PC-3 (cell line): Measurements from ENCODE around the gene HIBADH. TPM values are rescaled to one million over a fixed set of nuclear protein-coding genes. Genes with fewer than 3 reads are reported as not detected.

Experiments
- ATAC-seq: fragments of 200-7000 bp; cut with Tn5 transposase; 2 replicates; pipeline ENCODE4 v1.9.1; 2020; ENCODE audit warnings: mild to moderate bottlenecking, moderate library complexity
- BruUV-seq: library from RNA; stranded (reverse); fragments of 400-500 nt; replicated peaks from 2 replicates; lab custom pipeline; 2021; lab: Mats Ljungman, UMichigan
- CTCF ChIA-PET: fragments of 300-600 bp; sonication (Branson Sonifier 250); formaldehyde crosslinking; loops from one replicate; lab custom pipeline; 2022; ENCODE audit warnings: antibody characterized with exemption; lab: Charles Lee
- POLR2A ChIA-PET: fragments of 300-600 bp; sonication (Branson Sonifier 250); formaldehyde crosslinking; loops from one replicate; lab custom pipeline; 2022; ENCODE audit warnings: antibody characterized with exemption; ENCODE audit not compliant: unreplicated experiment; lab: Charles Lee
- DNase-seq: peaks from one replicate; pipeline ENCODE4 v3.0.0-alpha.2; 2015
- H2AFZ ChIP-seq: fragments of 300-600 bp; sonication (generic); 2 replicates; pipeline ENCODE4 v1.6.0; 2016; ENCODE audit warnings: antibody characterized with exemption, low read length
- H3F3A ChIP-seq: fragments of 300-600 bp; sonication (generic); one replicate; pipeline ENCODE4 v1.6.0; 2017; ENCODE audit warnings: antibody characterized with exemption, low read length, control low read depth, mild to moderate bottlenecking; ENCODE audit not compliant: unreplicated experiment
- H3K27ac ChIP-seq: fragments of 300-600 bp; sonication (generic); 2 replicates; pipeline ENCODE4 v1.5.1; 2016; ENCODE audit warnings: mild to moderate bottlenecking, low read length
- H3K27me3 ChIP-seq: fragments of 300-600 bp; sonication (generic); 2 replicates; pipeline ENCODE4 v1.6.1; 2016; ENCODE audit warnings: low read length, mixed read lengths
- H3K36me3 ChIP-seq: fragments of 300-600 bp; sonication (generic); 2 replicates; pipeline ENCODE4 v1.6.1; 2016; ENCODE audit warnings: low read depth, mixed run types, low read length, mixed read lengths
- H3K4me1 ChIP-seq: fragments of 300-600 bp; sonication (generic); 2 replicates; pipeline ENCODE4 v1.5.1; 2016; ENCODE audit warnings: low read length; ENCODE audit not compliant: insufficient read depth
- H3K4me2 ChIP-seq: fragments of 300-600 bp; sonication (generic); 2 replicates; pipeline ENCODE4 v1.6.0; 2016; ENCODE audit warnings: low read length
- H3K4me3 ChIP-seq: fragments of 300-600 bp; sonication (generic); 2 replicates; pipeline ENCODE4 v1.5.1; 2016; ENCODE audit warnings: mild to moderate bottlenecking, low read length, mixed read lengths
- H3K79me2 ChIP-seq: fragments of 300-600 bp; sonication (generic); 2 replicates; pipeline ENCODE4 v1.6.1; 2017; ENCODE audit warnings: low read length, mixed read lengths
- H3K9ac ChIP-seq: fragments of 300-600 bp; sonication (generic); 2 replicates; pipeline ENCODE4 v1.6.0; 2016; ENCODE audit warnings: mild to moderate bottlenecking, low read length
- H3K9me2 ChIP-seq: fragments of 300-600 bp; sonication (generic); replicated peaks from 2 replicates; pipeline ENCODE4 v1.6.1; 2016; ENCODE audit warnings: mixed run types, low read length, mixed read lengths
- H3K9me3 ChIP-seq: fragments of 300-600 bp; sonication (generic); 2 replicates; pipeline ENCODE4 v1.6.1; 2016; ENCODE audit warnings: low read length, mixed read lengths
- H4K20me1 ChIP-seq: fragments of 300-600 bp; sonication (generic); 2 replicates; pipeline ENCODE4 v1.6.1; 2016; ENCODE audit warnings: low read length, mixed read lengths
- CTCF ChIP-seq: fragments of 300-600 bp; sonication (generic); conservative IDR thresholded peaks from 2 replicates; pipeline ENCODE4 v1.5.1; 2017; ENCODE audit warnings: antibody characterized with exemption, low read depth, mild to moderate bottlenecking, low read length
- EZH2 ChIP-seq: fragments of 300-600 bp; sonication (generic); IDR thresholded peaks from one replicate; pipeline ENCODE4 v1.6.1; 2017; ENCODE audit warnings: antibody characterized with exemption, mild to moderate bottlenecking, low read length; ENCODE audit not compliant: unreplicated experiment
- EZH2phosphoT487 ChIP-seq: fragments of 300-600 bp; sonication (generic); IDR thresholded peaks from 2 replicates; pipeline ENCODE4 v1.6.1; 2018; ENCODE audit warnings: mild to moderate bottlenecking, antibody characterized with exemption, low read length, borderline replicate concordance
- intact Hi-C: fragments of 100-400 bp; cut with micrococcal nuclease; formaldehyde crosslinking; loops from 2 replicates; pipeline ENCODE4 v1.9.0; 2023
- total RNA-seq: library from RNA; depleted of rRNA; stranded (reverse); fragments of >200 nt; gene quantifications from 2 replicates; pipeline ENCODE4 v1.2.3, GENCODE V29; 2014

The HIBADH gene
- total RNA-seq, 1 experiment from 2014 or later: 45.8 TPM

- no peaks in the 10 kb centered on the region for H3K36me3 ChIP-seq
- no TSS peak for BruUV-seq
- H3K4me3 ChIP-seq: no peak overlapping the region
- H3K79me2 ChIP-seq: peaks cover 6% of the 10 kb centered on the region
- H3F3A ChIP-seq: no peaks in the 10 kb centered on the region
- H3K27ac ChIP-seq: no peak overlapping the region
- DNase-seq: no peak
- peaks cover 37% of the 10 kb centered on the region for H3K4me1 ChIP-seq
- H2AFZ ChIP-seq: no peak overlapping the region
- H3K4me2 ChIP-seq: no peak overlapping the region
- TF ChIP-seq EZH2 (no peak), CTCF (no peak), EZH2phosphoT487 (no peak)
- CTCF ChIA-PET: interaction anchor here (0.6 kb wide), 1 partner anchor 79 kb away, joined by 12 read pairs; no protein-coding TSS in a partner anchor
- no peaks in the 10 kb centered on the region for H3K9me3 ChIP-seq
- ATAC-seq: no peak
- POLR2A ChIA-PET: no interaction called here
- intact Hi-C loops: loop anchor here (5.0 to 10.0 kb wide), 2 partner anchors 136 to 173 kb away; partner anchors contain the start of gene TAX1BP1
- no peak overlapping the region for H3K9ac ChIP-seq
- H4K20me1 ChIP-seq: no peaks in the 10 kb centered on the region
- no peaks in the 10 kb centered on the region for H3K27me3 ChIP-seq
- H3K9me2 ChIP-seq: no peaks in the 10 kb centered on the region
Measured at GRCh38 chr7:27608776-27609495, 53.7 kb downstream of the HIBADH start.

- peak overlapping the region; percentile 91 for H3K27ac ChIP-seq
- no peak for ATAC-seq
- peaks cover 9% of the 10 kb centered on the region for H3K79me2 ChIP-seq
Measured at GRCh38 chr7:27607210-27607606, 55.5 kb downstream of the HIBADH start.

More at GRCh38 chr7:27607210-27607606, 55.5 kb downstream of the HIBADH start:
- Histone ChIP-seq H2AFZ (no peak overlapping the region), H3K36me3 (no peaks in the 10 kb centered on the region), H3K4me1 (peaks cover 37% of the 10 kb centered on the region), H3K4me3 (no peak overlapping the region), H3K4me2 (peak overlapping the region; percentile 61; the same call in 1 of the 2 replicates), H3K27me3 (no peaks in the 10 kb centered on the region), H3K9me3 (no peaks in the 10 kb centered on the region), H3K9me2 (no peaks in the 10 kb centered on the region), H3K9ac (peak overlapping the region; percentile 34), H3F3A (no peaks in the 10 kb centered on the region), H4K20me1 (no peaks in the 10 kb centered on the region)
- POLR2A ChIA-PET: no interaction called here
- CTCF ChIA-PET: interaction anchor here (0.7 to 3.0 kb wide), 3 partner anchors 56 to 413 kb away, joined by 5 to 35 read pairs (median 5); partner anchors contain the start of gene HIBADH
- BruUV-seq: no TSS peak
- intact Hi-C loops: loop anchor here (2.0 to 10.0 kb wide), 3 partner anchors 34 to 175 kb away; partner anchors contain the start of gene TAX1BP1
- TF ChIP-seq EZH2phosphoT487 (no peak), CTCF (no peak), EZH2 (no peak)
- no peak for DNase-seq
